Testis (tissue), 2 donors: ENCODE results near the gene CSRP1.

Source experiments
- POLR2A ChIP-seq: fragments of 450-650 bp; IDR thresholded peaks from one replicate; pipeline ENCODE4 v1.6.1; 2017; ENCODE audit warnings: antibody characterized with exemption, mild to moderate bottlenecking, moderate library complexity
- TF ChIP-seq, protein P1 (sequence below), 3 experiments: fragments of 450-650 bp in 2 of 3; fragments of 200-600 bp in 1 of 3; sonication (generic) in 1 of 3; IDR thresholded peaks; one replicate each; pipeline ENCODE4 v1.5.1; 2016 to 2019; ENCODE audit warnings: antibody characterized with exemption in 3 of 3, mild to moderate bottlenecking in 2 of 3, moderate library complexity in 1 of 3

GRCh38 chr1:201468844-201469644, 37.9 kb downstream of the CSRP1 start, which contains the start of gene PHLDA3:
- TF ChIP-seq, protein P1, sequence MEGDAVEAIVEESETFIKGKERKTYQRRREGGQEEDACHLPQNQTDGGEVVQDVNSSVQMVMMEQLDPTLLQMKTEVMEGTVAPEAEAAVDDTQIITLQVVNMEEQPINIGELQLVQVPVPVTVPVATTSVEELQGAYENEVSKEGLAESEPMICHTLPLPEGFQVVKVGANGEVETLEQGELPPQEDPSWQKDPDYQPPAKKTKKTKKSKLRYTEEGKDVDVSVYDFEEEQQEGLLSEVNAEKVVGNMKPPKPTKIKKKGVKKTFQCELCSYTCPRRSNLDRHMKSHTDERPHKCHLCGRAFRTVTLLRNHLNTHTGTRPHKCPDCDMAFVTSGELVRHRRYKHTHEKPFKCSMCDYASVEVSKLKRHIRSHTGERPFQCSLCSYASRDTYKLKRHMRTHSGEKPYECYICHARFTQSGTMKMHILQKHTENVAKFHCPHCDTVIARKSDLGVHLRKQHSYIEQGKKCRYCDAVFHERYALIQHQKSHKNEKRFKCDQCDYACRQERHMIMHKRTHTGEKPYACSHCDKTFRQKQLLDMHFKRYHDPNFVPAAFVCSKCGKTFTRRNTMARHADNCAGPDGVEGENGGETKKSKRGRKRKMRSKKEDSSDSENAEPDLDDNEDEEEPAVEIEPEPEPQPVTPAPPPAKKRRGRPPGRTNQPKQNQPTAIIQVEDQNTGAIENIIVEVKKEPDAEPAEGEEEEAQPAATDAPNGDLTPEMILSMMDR (IDR thresholded peaks at IDR 0.05), result no peak
- TF ChIP-seq POLR2A, result no peak
